Activated naive CD4-positive, alpha-beta T cell treated with Interleukin-2 at 50 U/mL for 16 hours (primary cell): ENCODE measurements around the gene INCENP.

Source experiments
- DNase-seq: peaks from one replicate; pipeline ENCODE4 v3.0.0-alpha.2; 2020

INCENP gene

DNA sequence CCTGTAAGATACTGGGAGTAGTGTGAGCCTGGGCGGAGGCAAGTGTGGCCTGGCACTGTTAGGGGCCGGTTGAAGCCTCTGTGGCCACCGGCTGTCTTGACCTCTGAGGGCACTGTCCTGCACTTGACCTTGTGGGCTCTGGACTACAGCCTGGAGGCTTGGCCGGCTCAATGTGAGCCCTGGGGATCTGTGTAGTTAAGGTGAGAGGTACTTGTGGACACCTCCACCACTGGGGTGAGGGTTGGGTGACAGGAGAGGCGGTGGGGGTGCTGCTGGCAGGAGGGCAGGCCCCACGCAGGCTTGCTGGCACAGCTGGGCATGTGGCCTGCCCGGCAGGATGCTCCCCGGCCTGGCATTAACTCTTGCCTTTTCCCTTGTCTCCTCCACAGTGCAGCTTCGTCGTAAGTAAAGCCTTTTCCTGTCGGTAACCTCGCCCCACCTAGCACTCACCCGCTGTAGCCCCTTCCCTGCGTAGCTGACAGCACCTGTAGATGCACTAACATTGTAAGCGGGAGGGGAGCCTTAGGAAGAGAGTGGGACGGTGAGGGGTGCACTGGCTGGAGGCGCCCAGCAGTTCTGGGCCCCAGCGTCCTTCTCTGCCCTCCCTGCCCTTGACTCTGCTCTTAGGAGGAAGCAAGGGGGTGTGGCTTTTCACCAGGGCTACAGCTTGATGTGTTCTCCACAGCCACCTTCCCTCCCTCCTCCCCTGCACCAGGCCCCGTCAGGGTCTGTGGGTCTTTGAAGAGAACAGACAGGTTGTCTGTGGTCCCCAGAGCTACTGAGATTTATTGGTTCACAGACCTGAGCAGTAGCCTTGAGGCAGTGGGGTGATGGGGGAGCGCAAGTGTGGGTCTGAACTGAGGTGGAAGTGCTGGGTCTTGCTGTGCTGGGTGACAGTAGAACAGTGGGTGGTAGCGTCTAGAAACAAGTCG is 17.6 kb downstream of the INCENP start:
- DNase-seq: no peak

DNA sequence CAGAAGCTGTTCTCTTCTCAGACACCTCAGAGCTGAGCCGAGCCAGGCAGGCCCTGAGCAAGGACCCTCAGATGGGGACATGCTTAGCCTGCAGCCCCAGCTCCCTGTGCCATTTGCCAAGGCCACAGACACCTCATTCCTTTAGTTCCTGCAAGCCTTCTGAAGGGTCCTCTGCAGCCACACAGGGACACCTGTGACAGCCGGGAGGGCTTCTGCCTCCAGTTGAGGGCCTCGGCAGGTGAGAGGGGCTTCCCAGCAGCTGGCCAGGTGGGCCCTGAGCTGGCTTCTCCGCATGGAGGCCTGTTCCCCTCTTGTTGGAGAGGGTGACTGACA is 18.2 kb downstream of the INCENP start:
- no peak for DNase-seq

DNA sequence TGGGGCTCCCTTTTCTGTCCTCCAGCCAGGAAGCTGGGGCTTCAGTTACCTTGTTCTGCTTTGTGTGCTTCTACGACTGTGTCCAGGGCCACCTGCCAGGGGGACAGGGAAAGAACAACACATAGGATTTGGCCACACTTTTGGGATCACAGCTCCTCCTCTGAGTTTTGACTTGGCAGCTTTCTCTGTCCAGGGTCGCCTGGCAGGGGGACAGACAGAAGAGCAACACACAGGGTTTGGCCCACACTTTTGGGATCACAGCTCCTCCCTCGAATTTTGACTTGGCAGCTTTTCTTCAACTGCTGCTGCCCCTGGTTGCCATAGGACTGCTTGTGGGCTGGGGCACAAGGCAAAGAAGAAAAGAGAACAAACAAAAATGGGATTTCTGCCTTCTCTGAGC is 19.1 kb downstream of the INCENP start:
- DNase-seq: no peak

DNA sequence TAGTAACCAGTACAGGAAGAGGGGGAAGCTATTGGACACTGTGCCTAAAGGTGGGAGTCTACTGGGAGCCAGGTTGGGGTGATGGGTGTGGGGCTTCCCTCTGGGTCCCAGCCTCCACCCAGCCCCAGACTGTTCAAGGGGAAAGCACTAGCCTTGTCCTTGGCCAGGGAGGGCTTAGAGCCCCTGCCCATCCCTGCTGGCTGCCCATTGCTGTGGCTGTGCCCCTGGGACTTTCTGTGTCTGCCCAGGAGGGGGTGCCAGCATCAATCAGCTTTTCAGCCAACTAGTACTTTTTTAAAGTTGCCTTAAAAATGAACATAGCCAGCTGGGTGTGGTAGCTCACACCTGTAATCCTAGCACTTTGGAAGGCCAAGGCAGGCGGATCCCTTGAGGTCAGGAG is 19.9 kb downstream of the INCENP start:
- no peak for DNase-seq

DNA sequence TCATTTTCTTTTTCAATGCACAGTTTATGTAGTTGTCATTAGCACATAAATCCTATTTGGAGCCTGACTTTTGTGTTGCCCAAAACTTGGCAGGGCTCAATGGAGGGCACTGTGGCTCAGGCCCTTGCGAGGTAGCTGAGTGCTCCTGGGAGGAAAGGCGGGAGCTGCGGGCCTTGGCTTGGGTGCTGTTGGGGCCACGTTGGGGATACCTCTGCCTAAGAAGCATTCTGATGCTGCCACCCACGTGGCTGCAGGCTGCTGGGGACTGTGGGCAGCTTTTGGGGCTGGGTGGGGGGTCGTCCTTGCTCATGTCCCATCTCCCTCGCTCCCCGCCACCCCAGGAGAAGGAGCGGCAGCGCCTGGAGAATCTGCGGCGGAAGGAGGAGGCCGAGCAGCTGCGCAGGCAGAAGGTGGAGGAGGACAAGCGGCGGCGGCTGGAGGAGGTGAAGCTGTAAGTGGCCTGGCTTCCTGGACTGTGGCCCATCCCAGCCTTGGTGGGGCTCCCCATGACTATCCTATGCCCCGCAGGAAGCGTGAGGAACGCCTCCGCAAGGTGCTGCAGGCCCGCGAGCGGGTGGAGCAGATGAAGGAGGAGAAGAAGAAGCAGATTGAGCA is 20.9 kb downstream of the INCENP start:
- DNase-seq: no peak

DNA sequence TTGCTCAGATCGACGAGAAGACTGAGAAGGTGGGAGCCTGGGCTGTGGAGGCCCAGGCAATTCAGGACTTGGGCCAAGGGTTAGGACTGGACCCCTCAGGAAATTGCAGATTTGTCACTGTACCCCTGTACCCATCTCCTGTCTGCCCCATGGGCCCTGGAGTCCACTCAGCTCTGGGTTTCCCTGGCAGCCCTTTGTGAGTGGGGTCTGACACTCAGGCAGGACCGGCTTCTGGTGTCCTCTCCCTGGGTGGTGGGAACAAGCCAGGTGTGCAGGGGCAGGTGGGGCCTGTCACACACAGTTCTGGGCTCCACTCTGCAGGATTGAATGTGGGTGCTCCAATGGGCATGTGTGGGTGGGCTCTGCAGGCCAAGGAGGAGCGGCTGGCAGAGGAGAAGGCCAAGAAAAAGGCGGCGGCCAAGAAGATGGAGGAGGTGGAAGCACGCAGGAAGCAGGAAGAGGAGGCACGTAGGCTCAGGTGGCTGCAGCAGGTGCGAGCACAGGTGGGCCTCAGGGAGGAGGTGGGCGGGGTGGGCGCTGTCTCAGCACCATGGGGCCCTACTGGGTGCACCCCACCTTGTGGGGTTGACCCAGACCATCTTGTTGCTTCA is 21.6 kb downstream of the INCENP start:
- DNase-seq: no peak

DNA sequence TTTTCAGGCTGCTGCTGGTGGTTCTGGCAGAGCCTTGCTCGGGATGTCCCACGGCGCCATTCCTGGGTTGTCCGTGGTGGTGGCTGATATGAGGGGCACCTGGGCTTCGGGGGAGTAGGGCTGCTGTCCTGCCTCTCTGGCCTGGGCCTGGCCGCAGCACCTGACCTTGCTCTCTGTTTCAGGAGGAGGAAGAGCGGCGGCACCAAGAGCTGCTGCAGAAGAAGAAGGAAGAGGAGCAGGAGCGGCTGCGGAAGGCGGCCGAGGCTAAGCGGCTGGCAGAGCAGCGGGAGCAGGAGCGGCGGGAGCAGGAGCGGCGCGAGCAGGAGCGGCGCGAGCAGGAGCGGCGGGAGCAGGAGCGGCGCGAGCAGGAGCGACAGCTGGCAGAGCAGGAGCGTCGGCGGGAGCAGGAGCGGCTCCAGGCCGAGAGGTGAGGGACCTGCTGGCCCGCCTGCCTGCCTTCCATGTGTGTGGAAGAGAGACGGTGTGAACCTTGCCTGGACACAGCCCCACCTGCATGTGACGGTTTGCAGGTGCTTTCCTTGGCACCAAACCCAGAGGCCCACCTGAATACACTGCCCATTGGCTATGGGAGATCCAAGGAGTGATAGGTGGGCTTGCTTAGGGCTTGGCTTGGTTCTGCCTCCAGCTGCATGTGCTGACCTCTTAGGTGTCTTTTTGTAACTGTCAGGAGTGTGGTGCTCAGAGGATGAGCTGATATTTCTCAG is 22.8 kb downstream of the INCENP start:
- no peak for DNase-seq

DNA sequence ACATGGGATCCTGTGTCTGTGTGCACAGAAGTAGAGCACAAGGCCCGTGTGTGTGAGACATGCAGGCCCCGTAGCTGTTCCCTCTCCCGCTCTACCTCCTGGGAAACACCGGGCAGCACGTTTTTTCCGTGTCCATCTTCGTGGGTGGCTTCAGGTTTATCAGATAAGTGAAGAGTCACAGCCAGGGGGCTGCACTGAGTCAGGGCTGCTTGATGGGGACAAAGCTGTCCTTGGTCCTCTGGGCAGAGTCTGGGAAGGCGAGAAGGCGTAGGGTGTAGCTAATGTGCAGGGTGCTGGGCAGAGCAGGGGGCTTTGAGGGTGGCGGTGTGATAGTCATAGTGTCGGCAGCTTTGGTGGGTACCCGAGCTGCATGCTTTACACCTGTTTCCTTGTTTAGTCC is 23.7 kb downstream of the INCENP start:
- DNase-seq: no peak

DNA sequence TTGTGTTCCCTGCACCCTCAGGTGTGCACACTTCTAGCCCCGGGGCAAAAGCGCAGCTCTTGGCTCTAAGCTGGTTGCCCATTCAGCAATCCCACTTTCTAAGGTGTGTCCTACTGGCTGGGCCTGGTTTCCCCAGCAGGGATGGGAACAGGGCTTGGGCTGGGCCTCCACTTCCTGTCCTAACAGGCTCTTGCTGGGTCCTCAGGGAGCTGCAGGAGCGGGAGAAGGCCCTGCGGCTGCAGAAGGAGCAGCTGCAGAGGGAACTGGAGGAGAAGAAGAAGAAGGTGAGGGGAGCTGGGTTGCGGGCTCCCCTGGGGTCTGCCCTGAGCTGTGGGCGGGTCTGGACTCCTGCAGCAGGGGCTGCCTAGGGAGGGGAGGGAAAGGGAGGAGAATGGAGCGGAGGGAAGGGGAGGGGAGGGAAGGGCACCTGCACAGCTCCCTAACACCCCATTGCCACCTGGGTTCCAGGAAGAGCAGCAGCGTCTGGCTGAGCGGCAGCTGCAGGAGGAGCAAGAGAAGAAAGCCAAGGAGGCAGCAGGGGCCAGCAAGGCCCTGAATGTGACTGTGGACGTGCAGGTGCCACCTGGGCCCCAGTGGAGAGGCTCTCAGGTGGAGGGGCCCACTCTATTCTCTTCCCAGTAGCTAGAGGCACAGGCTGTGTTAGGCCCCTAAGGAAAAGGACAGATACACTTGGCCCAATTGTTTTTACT is 24.6 kb downstream of the INCENP start:
- no peak for DNase-seq

DNA sequence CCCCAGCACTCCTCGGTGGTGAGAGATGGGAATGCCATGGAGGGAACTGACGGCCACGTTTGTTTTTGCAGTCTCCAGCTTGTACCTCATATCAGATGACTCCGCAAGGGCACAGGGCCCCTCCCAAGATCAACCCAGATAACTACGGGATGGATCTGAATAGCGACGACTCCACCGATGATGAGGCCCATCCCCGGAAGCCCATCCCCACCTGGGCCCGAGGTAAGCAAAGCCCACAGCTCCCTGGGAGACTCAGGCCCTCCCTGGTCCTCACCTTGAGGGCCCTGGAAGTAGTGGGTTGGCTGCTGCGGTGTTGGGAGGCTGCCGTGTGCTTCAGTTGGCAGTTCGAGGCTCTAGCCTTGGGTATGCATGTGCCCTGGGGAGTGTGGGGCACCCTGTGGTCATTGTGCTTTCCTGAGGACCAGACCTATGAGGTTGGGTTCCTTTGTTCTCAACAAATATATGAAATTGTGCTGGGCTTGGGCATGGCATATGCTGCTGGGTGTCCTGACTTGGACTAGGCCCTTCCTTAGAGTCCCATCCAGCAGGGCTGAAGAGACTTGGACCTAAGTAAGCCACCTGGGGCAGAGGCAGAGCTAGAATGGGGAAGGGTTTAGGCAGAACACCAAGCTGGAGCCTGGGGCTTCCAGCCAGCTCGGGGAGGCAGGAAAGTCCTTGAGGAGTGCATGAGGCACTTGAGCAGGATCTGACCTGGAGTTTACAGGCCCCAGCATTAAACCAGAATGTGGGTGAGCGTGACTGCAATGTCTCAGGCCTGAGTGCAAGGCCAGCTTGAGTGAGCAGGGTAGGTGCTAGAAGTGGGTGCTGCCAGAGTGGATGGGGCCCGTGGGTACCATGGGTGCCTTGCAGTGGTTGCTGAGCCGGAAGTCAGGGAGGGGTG is 26.4 kb downstream of the INCENP start:
- DNase-seq: no peak

DNA sequence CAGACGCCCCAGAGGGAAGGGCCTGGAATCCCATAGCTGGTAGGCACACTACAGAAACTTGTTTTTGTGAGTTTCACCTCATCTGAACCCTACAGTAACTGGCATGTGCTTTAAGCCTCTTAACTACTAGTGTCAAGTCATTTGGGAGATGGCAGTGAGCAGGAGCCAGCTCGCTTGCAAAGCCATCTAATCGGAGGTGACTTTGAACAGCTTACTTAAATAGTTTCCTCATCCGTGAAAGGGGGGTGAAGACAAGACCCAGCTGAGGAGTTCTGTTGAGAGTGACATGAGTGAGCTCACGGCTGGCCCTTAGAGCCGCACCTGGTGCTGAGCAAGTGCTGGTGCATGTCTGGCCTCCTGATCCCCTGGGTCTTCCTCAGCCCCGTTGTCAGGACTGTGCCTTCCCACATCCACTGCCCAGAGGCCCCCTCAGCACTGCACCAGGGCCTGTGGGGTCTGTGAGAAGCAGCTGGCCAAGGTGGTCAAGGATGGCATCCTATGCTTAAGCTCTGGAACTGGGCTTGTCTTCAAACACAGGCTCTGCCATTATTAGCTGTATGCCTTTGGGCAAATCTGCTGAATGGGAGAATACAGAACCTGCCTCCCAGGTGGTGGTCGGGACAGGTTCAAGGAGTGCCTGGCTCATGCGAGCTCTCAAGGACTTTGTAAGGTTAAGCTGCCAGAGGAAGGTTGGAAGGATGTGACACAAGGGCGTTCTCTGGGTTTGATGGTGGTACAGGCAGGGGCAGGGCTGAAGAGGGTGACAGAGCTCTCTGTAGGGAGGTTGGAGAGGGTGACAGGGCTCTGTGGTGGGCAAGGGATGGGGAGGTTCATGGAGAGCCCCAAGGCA is 27.3 kb downstream of the INCENP start:
- no peak for DNase-seq

DNA sequence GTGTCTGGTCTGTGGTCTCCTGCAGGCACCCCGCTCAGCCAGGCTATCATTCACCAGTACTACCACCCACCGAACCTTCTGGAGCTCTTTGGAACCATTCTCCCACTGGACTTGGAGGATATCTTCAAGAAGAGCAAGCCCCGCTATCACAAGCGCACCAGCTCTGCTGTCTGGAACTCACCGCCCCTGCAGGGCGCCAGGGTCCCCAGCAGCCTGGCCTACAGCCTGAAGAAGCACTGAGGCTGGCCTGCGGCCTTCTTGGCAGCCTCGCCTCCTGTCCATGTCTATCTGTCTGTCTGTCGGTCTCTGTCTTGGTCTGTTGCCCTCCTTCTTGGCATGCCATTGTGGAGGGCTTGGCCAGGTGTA is 27.9 kb downstream of the INCENP start:
- no peak for DNase-seq

DNA sequence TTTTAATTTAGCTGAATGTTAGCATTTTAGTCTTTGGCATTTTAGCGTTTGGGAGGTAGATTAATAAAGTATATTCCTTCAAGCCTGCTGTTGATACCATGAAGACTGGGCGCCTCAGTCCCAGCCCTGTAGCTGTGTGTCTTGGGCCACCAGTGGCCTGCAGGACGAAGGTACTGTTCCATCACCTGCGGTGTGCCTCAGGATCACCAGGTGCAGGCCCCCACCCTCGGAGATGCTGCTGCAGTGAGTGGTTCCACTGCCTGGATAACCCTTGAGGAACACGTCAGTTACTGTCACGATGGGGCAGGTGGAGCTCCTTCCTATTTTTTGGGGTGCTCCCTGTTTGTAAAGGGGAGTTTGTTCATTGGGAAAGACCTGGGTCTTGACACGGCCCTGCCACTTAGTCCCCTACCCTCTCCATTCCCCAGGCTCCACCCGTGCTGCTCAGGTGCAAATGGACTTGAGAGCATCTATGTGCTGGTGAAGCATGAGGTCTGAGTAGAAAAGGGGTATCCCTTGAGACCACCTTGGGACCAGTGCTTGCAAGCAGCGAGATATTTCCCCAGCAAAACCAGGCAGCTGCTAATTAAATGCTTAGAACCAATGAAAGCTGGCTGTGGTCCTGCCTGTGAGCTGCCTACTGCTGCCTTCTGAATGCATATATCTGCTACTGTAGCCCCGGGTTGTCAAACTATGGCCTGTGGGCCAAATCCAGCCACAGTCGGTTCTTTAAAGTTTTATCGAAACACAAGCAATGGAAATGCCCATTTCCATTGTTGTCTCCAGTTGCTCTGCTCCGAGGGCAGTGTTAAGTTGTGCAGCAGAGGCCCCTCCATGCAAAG is 28.7 kb downstream of the INCENP start:
- no peak for DNase-seq

DNA sequence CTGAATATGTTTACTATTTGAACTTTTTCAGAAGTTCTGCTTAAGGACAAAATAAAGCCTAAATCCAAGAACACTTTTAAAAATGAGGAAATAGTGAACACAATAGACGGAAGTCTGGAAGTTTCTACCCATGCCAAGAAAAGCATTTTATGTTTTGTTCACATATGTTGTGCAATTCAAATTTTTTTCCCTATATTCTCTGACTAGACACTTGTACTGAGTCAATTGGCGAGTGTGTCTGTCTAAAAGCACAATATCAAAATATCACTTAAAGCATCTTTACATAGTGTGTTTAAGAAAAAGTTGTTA is 29.2 kb downstream of the INCENP start:
- no peak for DNase-seq

DNA sequence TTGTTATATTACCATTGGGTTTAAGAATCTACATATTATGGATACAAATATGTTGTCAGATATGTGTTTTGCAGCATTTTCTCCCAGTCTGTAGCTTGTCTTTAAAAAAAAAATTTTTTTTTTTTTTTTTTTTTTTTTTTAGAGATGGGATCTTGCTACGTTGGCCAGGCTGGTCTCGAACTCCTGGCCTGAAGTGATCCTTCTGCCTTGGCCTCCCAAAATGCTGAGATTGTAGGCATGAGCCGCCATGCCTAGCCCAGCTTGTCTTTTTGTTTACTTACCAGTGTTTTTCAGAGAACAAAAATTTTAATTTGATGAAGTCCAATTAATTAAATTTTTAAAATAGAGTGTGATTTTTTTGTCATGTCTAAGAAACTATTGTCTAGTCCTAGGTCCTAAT is 29.8 kb downstream of the INCENP start:
- no peak for DNase-seq

DNA sequence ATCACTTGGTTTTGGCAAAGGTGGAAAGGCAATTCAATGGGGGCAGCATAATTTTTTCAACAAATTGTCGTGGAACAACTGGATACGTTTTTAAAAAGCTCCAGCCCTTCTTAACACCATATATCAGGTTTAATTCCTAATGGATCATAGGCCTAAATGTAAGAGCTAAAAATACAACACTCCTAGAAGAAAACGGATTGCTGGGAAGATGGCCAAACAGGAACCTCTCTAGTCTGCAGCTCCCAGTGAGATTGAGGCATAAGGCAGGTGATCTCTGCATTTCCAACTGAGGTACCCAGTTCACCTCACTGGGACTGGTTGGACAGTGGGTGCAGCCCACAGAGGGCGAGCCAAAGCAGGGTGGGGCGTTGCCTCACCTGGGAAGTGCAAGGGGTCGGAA is 33.8 kb downstream of the INCENP start:
- no peak for DNase-seq

DNA sequence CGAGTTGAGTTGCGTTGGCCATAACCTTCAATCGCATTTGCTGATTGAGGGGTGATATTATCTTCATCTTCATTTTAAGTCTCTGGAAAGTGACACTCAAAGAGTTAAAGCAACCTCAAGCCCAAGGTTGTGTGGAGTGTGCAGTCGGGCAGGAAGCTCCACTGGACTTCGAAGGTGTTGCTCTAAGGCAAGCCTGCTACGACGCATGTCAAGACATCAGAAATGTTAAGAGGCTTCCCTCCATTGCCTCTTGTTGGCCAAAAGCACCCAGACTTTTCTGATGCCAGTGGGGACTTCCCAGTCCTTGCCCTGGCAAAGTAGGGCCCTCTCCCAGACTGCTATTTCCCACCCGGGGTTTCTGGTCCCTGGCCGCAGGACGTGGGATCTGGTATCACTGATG is 42.6 kb downstream of the INCENP start:
- no peak for DNase-seq

DNA sequence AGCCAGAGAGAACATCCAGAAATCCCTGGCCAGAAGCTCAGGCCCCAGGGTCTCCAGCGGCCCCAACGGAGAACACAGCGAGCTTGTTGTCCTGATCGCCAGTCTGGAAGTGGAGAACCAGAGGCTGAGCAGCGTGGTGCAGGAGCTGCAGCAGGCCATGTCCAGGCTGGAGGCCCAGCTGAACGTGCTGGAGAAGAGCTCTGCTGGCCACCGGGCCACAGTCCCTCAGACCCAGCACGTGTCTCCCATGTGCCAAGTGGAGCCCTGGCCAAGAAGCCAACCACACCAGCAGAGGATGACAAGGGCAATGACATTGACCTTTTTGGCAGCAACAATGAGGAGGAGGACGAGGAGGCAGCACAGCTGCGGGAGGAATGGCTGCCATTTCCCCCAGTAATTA is 45.6 kb downstream of the INCENP start:
- DNase-seq: no peak

DNA sequence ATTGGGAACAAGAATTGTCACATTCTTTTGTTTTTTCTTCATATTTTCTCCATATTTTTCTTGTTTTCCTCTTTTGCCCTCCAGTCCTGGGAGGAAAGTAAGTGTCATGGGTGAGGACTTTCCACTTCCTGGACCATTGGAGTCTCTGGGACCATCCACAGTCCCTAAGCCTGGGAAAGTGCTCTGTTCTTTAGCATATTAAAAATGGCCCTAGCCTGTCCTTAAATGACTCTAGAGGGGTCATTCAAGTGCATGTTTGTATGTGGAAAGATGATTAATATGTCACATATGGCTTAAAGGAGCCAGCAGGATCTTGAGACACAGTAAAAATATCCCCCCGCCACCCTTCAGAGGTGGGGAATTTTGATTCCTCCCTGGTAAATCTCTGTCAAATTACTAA is 46.1 kb downstream of the INCENP start:
- DNase-seq: no peak

DNA sequence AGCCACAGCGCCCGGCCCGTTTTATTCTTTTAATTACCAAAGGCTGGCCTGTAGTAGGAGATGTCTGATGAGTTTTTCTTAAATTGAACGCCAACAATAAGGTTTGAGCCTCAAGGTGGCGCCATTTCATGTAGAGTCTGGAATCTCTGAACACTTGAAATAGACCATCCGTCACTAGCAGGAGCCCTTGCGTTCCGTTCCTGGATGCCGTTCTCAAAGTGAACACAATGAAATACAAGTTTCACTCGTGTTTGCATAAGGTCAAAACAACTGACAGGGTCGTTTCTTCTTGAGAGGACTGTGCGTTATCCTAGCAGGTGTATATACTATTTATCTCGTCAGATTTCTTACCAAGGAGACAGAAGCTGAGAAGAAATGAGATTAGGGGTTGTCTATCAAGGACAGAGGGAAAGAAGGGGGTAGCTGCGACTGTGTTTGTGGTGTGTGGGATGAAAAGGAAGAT is 47.5 kb downstream of the INCENP start:
- DNase-seq: peak; percentile 67
